ENCODE data around the gene IGF1R.

IGF1R gene

DNA sequence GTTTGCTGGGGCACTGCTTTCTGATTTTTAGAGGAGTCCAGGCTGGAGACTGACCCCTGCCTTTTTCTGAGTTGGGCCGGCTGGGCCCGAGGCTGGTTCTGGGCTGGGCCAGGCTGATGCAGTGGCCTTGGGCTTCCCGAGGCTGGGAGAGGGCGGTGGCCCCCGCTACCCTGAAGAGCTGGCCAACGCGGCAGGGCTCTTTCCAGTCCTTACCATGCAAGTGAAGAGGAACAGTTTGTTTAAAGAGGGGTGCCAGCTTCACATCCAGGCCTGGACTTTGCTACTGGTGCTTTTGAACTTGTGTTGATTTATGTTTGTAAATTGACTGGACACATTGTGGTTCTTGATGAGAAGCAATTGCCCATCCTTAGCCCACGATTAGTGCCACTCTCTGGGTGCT lies 15.3 kb downstream of the IGF1R start:
- H3K9ac ChIP-seq (ENCODE audit: low read length): no peak overlapping the region
- H2AFZ ChIP-seq (ENCODE audit: low read depth, low read length, severe bottlenecking): no peak overlapping the region
- H3K9me2 ChIP-seq (replicated peaks; ENCODE audit: insufficient read depth, low read length): no peaks in the 10 kb centered on the region
- H3K9me3 ChIP-seq (ENCODE audit: insufficient read depth, low read length): no peaks in the 10 kb centered on the region
- no peaks in the 10 kb centered on the region for H3K79me2 ChIP-seq (ENCODE audit: insufficient read depth, low read length)
- TF ChIP-seq EZH2phosphoT487 (conservative IDR thresholded peaks at IDR 0.05; ENCODE audit: low read length): no peak
- TF ChIP-seq, protein P1, sequence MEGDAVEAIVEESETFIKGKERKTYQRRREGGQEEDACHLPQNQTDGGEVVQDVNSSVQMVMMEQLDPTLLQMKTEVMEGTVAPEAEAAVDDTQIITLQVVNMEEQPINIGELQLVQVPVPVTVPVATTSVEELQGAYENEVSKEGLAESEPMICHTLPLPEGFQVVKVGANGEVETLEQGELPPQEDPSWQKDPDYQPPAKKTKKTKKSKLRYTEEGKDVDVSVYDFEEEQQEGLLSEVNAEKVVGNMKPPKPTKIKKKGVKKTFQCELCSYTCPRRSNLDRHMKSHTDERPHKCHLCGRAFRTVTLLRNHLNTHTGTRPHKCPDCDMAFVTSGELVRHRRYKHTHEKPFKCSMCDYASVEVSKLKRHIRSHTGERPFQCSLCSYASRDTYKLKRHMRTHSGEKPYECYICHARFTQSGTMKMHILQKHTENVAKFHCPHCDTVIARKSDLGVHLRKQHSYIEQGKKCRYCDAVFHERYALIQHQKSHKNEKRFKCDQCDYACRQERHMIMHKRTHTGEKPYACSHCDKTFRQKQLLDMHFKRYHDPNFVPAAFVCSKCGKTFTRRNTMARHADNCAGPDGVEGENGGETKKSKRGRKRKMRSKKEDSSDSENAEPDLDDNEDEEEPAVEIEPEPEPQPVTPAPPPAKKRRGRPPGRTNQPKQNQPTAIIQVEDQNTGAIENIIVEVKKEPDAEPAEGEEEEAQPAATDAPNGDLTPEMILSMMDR (IDR thresholded peaks at IDR 0.05; ENCODE audit: insufficient read depth, low read length, poor library complexity, severe bottlenecking): no peak
- H3K36me3 ChIP-seq (ENCODE audit: low read length): no peaks in the 10 kb centered on the region
- no peaks in the 10 kb centered on the region for H3K27me3 ChIP-seq (ENCODE audit: low read length)
- H4K20me1 ChIP-seq (ENCODE audit: low read depth, low read length): no peaks in the 10 kb centered on the region; the same call in none of the 2 replicates
- no peak overlapping the region for H3K4me3 ChIP-seq (ENCODE audit: insufficient read depth, low read length, poor library complexity, severe bottlenecking)
- no peaks in the 10 kb centered on the region for H3F3A ChIP-seq (ENCODE audit: insufficient read depth)
- H3K4me2 ChIP-seq (ENCODE audit: low read depth, low read length, poor library complexity, severe bottlenecking): no peak overlapping the region
- no peak overlapping the region for H3K27ac ChIP-seq (ENCODE audit: low read depth, low read length)

DNA sequence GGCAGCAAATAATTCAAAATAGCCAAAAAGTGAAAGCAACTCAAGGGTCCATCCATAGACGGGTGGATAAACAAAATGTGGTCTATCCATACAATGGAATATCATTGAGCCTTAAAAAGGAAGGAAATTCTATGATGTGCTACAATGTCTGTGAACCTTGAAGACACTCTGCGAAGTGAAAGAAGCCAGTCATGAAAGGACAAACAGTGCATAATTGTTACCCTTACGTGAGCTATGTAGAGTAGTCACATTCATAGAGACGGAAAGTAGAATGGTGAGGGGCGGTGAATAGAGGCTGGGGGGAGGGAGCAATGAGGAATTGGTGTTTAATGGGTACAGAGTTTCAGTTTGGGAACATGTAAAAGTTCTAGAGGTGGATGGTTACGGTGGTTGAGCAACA lies 18.1 kb downstream of the IGF1R start:
- Histone ChIP-seq H4K20me1 (ENCODE audit: low read depth, low read length) (peaks cover 4% of the 10 kb centered on the region), H3K79me2 (ENCODE audit: insufficient read depth, low read length) (no peaks in the 10 kb centered on the region), H3K9me3 (ENCODE audit: insufficient read depth, low read length) (no peaks in the 10 kb centered on the region), H3K27me3 (ENCODE audit: low read length) (no peaks in the 10 kb centered on the region), H3K36me3 (ENCODE audit: low read length) (no peaks in the 10 kb centered on the region), H3K27ac (ENCODE audit: low read depth, low read length) (no peak overlapping the region), H3F3A (ENCODE audit: insufficient read depth) (no peaks in the 10 kb centered on the region), H3K4me3 (ENCODE audit: insufficient read depth, low read length, poor library complexity, severe bottlenecking) (no peak overlapping the region), H3K9me2 (replicated peaks; ENCODE audit: insufficient read depth, low read length) (no peaks in the 10 kb centered on the region), H2AFZ (ENCODE audit: low read depth, low read length, severe bottlenecking) (no peak overlapping the region), H3K4me2 (ENCODE audit: low read depth, low read length, poor library complexity, severe bottlenecking) (no peak overlapping the region), H3K9ac (ENCODE audit: low read length) (no peak overlapping the region)
- no peak for TF ChIP-seq EZH2phosphoT487 (conservative IDR thresholded peaks at IDR 0.05; ENCODE audit: low read length)
- TF ChIP-seq, protein P1 (IDR thresholded peaks at IDR 0.05; ENCODE audit: insufficient read depth, low read length, poor library complexity, severe bottlenecking): no peak

DNA sequence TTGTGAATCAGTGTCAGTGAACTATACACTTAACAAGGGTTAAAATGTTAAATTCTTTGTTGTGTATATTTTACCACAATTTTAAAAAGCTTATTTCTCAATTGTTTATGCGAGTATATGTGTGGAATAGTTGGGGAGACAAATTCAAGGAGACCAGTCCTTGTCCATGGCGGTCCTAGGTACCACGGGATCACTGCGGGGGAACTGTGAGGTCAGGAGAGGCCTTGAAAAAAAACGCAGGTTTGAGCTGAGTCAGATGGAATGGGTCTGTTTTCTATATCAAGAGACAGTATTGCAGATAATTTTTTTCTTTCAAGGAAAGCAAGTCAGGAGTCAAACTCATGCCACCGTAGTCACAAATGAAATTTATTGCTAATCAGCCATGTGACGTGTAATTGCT lies 18.5 kb downstream of the IGF1R start:
- Histone ChIP-seq H3F3A (ENCODE audit: insufficient read depth) (no peaks in the 10 kb centered on the region), H3K4me3 (ENCODE audit: insufficient read depth, low read length, poor library complexity, severe bottlenecking) (no peak overlapping the region), H3K9me3 (ENCODE audit: insufficient read depth, low read length) (no peaks in the 10 kb centered on the region), H3K27ac (ENCODE audit: low read depth, low read length) (no peak overlapping the region), H3K27me3 (ENCODE audit: low read length) (no peaks in the 10 kb centered on the region), H2AFZ (ENCODE audit: low read depth, low read length, severe bottlenecking) (no peak overlapping the region), H3K9ac (ENCODE audit: low read length) (no peak overlapping the region), H3K4me2 (ENCODE audit: low read depth, low read length, poor library complexity, severe bottlenecking) (no peak overlapping the region), H4K20me1 (ENCODE audit: low read depth, low read length) (peaks cover 4% of the 10 kb centered on the region), H3K79me2 (ENCODE audit: insufficient read depth, low read length) (no peaks in the 10 kb centered on the region), H3K36me3 (ENCODE audit: low read length) (no peaks in the 10 kb centered on the region), H3K9me2 (replicated peaks; ENCODE audit: insufficient read depth, low read length) (no peaks in the 10 kb centered on the region)
- no peak for TF ChIP-seq EZH2phosphoT487 (conservative IDR thresholded peaks at IDR 0.05; ENCODE audit: low read length)
- TF ChIP-seq, protein P1 (IDR thresholded peaks at IDR 0.05; ENCODE audit: insufficient read depth, low read length, poor library complexity, severe bottlenecking): no peak
